ENCODE results near the gene BEND6.

The BEND6 gene

DNA sequence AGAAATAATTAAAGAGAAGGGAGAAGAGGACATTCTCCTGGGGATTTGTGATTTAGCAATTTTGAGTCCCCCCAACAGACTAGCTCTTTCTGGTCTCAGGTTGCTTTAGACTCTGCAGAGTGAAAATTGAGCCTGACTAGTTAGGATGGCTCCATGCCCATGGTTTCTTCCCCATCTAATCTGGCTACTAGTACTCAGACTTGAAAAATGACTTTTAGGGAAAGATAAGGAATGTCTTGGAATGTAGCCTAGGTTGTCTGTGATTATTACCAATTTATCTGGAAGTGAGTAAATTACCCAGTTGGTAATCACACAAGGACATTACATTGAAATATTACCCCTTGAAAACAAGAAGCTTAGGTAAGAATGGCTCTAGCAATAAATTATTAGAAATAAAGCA is 4.2 kb downstream of the BEND6 start:
- intact Hi-C loops (cut with DNase I; ENCODE audit: low total_unique reads) = loop anchor here (5.0 to 10.0 kb wide), 3 partner anchors 54 to 363 kb away; no protein-coding TSS in a partner anchor
- TF ChIP-seq, protein P1, sequence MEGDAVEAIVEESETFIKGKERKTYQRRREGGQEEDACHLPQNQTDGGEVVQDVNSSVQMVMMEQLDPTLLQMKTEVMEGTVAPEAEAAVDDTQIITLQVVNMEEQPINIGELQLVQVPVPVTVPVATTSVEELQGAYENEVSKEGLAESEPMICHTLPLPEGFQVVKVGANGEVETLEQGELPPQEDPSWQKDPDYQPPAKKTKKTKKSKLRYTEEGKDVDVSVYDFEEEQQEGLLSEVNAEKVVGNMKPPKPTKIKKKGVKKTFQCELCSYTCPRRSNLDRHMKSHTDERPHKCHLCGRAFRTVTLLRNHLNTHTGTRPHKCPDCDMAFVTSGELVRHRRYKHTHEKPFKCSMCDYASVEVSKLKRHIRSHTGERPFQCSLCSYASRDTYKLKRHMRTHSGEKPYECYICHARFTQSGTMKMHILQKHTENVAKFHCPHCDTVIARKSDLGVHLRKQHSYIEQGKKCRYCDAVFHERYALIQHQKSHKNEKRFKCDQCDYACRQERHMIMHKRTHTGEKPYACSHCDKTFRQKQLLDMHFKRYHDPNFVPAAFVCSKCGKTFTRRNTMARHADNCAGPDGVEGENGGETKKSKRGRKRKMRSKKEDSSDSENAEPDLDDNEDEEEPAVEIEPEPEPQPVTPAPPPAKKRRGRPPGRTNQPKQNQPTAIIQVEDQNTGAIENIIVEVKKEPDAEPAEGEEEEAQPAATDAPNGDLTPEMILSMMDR (IDR thresholded peaks at IDR 0.05) = no peak
- no peaks in the 10 kb centered on the region for H3K27me3 ChIP-seq
- H3K27ac ChIP-seq = no peak overlapping the region
- H3K4me1 ChIP-seq = peaks cover 0 to 11% (median 4%) of the 10 kb centered on the region in 4 donors
- no peaks in the 10 kb centered on the region for H3K9me3 ChIP-seq
- no peak for DNase-seq
- no peak overlapping the region for H3K4me3 ChIP-seq
- H3K36me3 ChIP-seq = no peaks in the 10 kb centered on the region

DNA sequence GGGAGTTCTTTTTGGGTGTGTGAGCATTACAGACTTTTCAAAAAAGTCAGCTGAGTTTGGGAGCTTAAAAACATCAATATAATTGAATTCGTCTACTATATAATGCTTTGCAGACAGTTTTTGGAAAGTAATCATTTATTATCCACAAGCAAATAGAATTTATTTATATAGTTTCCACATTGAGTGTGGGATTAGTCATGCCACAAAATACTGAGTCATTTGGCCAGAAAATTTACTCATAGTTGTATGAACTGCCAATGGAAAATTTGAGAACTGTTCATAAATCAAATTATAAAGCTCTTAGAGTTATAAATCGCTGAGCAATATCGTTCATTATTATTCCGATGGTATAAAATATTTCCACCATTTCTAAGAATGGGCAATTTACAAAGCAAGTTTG is 5.0 kb downstream of the BEND6 start:
- intact Hi-C loops (cut with DNase I; ENCODE audit: low total_unique reads) = loop anchor here (5.0 to 10.0 kb wide), 3 partner anchors 55 to 362 kb away; no protein-coding TSS in a partner anchor
- Histone ChIP-seq H3K27ac (no peak overlapping the region), H3K36me3 (no peaks in the 10 kb centered on the region), H3K4me1 (peaks cover 0 to 10% (median 3%) of the 10 kb centered on the region in 4 donors), H3K9me3 (no peaks in the 10 kb centered on the region), H3K4me3 (no peak overlapping the region), H3K27me3 (no peaks in the 10 kb centered on the region)
- DNase-seq = no peak
- TF ChIP-seq, protein P1 (IDR thresholded peaks at IDR 0.05) = no peak

DNA sequence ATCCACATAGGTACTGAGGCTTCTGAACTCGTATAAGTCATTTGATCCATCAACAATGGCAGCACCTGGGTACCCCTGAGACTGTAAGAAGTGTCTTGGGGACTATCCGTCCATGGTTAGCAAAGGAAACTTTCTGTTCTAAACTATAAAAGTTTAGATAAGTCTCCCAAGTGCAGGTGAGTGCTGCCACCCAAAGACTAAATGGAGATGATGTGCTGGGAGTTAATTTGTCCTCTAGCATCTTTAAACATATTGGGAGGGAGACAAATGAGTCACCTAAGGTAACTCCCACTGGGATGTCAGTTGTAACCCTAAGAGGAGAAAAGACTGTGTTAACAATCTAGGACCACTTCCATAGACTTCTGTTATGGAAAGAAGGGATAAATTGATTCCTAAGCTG is 6.2 kb downstream of the BEND6 start:
- intact Hi-C loops (cut with DNase I; ENCODE audit: low total_unique reads) = no loop called here

DNA sequence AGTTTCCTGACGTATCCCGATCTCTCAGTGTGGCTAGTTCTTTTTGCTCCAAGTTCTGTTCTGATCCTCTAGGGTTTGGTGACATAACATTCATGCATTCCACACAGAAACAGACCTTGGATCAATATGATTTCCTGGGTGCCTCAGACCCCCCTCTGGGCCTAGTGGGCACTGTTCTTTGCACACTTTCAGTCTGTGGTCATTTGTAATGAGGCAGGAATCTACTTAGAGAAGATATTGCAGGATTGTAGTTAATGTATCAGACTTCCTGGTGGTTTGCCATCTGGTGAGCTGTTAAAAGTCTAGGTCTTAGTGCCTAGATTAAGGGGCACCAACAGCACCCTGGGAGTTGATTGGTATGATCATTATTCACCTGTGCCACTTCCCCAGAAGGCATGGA is 7.5 kb downstream of the BEND6 start:
- DNase-seq = no peak
- Histone ChIP-seq H3K4me3 (no peak overlapping the region), H3K27me3 (no peaks in the 10 kb centered on the region), H3K9me3 (no peaks in the 10 kb centered on the region), H3K27ac (no peak overlapping the region), H3K4me1 (no peaks in the 10 kb centered on the region), H3K36me3 (no peaks in the 10 kb centered on the region)
- TF ChIP-seq, protein P1 (IDR thresholded peaks at IDR 0.05) = no peak
- intact Hi-C loops (cut with DNase I; ENCODE audit: low total_unique reads) = no loop called here

More for the DNA sequence above, 6.2 kb downstream of the BEND6 start:
- Histone ChIP-seq H3K4me3 (no peak overlapping the region), H3K36me3 (no peaks in the 10 kb centered on the region), H3K27me3 (no peaks in the 10 kb centered on the region), H3K27ac (no peak overlapping the region), H3K9me3 (no peaks in the 10 kb centered on the region), H3K4me1 (no peaks in the 10 kb centered on the region)
- no peak for DNase-seq
- TF ChIP-seq, protein P1 (IDR thresholded peaks at IDR 0.05) = no peak

DNA sequence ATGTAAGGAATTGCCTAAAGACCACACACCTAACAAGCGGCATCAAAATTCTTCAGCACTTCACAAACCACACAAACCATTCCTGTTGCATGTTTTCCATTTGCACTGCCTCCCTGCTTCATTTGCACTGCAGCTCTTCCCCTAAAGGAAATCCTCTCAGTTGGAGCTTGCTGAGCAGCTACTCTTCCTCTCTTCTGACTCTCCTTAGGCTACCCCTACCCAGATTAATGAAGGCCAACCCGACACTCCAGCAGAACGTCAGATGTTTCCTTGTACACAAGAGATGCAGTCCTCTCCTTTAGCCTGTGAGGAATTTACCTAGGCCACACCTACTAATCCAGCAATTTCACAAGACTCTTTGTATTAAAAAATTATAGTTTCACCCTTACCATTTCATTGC is 8.1 kb downstream of the BEND6 start:
- Histone ChIP-seq H3K4me3 (no peak overlapping the region), H3K4me1 (no peaks in the 10 kb centered on the region), H3K27ac (no peak overlapping the region), H3K9me3 (no peaks in the 10 kb centered on the region), H3K36me3 (no peaks in the 10 kb centered on the region), H3K27me3 (no peaks in the 10 kb centered on the region)
- DNase-seq = no peak
- TF ChIP-seq, protein P1 (IDR thresholded peaks at IDR 0.05) = no peak
- intact Hi-C loops (cut with DNase I; ENCODE audit: low total_unique reads) = no loop called here

DNA sequence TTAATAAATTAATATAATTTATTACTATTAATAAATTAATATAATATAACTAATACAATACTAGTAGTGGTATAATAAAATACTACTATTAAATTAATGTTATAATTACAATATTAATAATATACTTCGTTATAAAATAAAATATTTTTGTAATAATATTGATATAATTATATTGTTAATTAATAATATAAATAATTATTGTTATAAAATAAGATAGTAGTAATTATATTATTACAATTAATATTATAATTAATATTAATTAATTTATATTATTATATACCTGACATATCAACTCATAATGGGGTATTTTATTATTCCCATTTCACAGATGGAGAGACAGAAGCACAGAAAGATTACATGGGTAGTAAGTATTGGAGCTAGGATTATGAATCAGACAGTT is 8.9 kb downstream of the BEND6 start:
- no peaks in the 10 kb centered on the region for H3K9me3 ChIP-seq
- no peak overlapping the region for H3K27ac ChIP-seq
- no peaks in the 10 kb centered on the region for H3K27me3 ChIP-seq
- no peaks in the 10 kb centered on the region for H3K36me3 ChIP-seq
- no peak overlapping the region for H3K4me3 ChIP-seq
- H3K4me1 ChIP-seq = no peaks in the 10 kb centered on the region
- TF ChIP-seq, protein P1 (IDR thresholded peaks at IDR 0.05) = no peak
- no peak for DNase-seq
- intact Hi-C loops (cut with DNase I; ENCODE audit: low total_unique reads) = no loop called here

Measured in tibial artery (tissue), 4 donors.